HCEC 1CT (cell line): ENCODE data around the gene ZNRF2.
A peak's percentile ranks its signal among the peaks of the same experiment; 100 is the strongest.
"Not testable (repeated sequence)": the region's sequence is repeated elsewhere in the genome, so short reads cannot be mapped to it uniquely, and the experiment has no call there.

Experiments used
- DNase-seq: peaks from one replicate; pipeline ENCODE4 v3.0.0-alpha.2; 2017

The ZNRF2 gene

GRCh38 chr7:30363778-30364563, 79.6 kb downstream of the ZNRF2 start:
- DNase-seq: no peak

GRCh38 chr7:30364773-30365172, 80.4 kb downstream of the ZNRF2 start:
- DNase-seq: no peak

- DNase-seq: peak; percentile 38
These were observed 81.2 kb downstream of the ZNRF2 start for GRCh38 chr7:30365621-30366020.

GRCh38 chr7:30366606-30367005, 82.2 kb downstream of the ZNRF2 start:
- DNase-seq: peak; percentile 45

- DNase-seq: no peak
These were observed 83.2 kb downstream of the ZNRF2 start for GRCh38 chr7:30367561-30367960.

- peak; percentile 49 for DNase-seq
These were observed 85.5 kb downstream of the ZNRF2 start for GRCh38 chr7:30369879-30370278.

GRCh38 chr7:30371321-30371720, 86.9 kb downstream of the ZNRF2 start:
- DNase-seq: no peak

- no peak for DNase-seq
These were observed 93.9 kb downstream of the ZNRF2 start for GRCh38 chr7:30378275-30378674.

GRCh38 chr7:30379131-30379530, 94.7 kb downstream of the ZNRF2 start:
- DNase-seq: no peak

- DNase-seq: no peak
These were observed 95.3 kb downstream of the ZNRF2 start for GRCh38 chr7:30379741-30380140.

GRCh38 chr7:30380294-30380693, 95.9 kb downstream of the ZNRF2 start:
- DNase-seq: no peak

GRCh38 chr7:30380824-30381223, 96.4 kb downstream of the ZNRF2 start:
- DNase-seq: not testable (repeated sequence)

GRCh38 chr7:30382607-30383006, 98.2 kb downstream of the ZNRF2 start:
- no peak for DNase-seq

GRCh38 chr7:30389791-30390190, 105.4 kb downstream of the ZNRF2 start:
- DNase-seq: no peak

GRCh38 chr7:30390736-30391636, 106.6 kb downstream of the ZNRF2 start:
- DNase-seq: no peak

GRCh38 chr7:30391806-30392205, 107.4 kb downstream of the ZNRF2 start:
- no peak for DNase-seq

GRCh38 chr7:30395676-30396075, 111.3 kb downstream of the ZNRF2 start:
- no peak for DNase-seq

GRCh38 chr7:30396389-30396788, 112.0 kb downstream of the ZNRF2 start:
- DNase-seq: no peak

GRCh38 chr7:30403477-30403876, 119.1 kb downstream of the ZNRF2 start:
- no peak for DNase-seq

GRCh38 chr7:30405179-30405578, 120.8 kb downstream of the ZNRF2 start:
- DNase-seq: no peak

- no peak for DNase-seq
These were observed 122.4 kb downstream of the ZNRF2 start for GRCh38 chr7:30406664-30407425.

GRCh38 chr7:30411173-30411572, 126.8 kb downstream of the ZNRF2 start:
- no peak for DNase-seq

GRCh38 chr7:30411897-30412296, 127.5 kb downstream of the ZNRF2 start:
- no peak for DNase-seq
